AG09309 (cell line): Measurements from ENCODE around the gene PASK.

Source experiments
- DNase-seq: peaks from one replicate; pipeline ENCODE4 v3.0.0-alpha.2; 2010; ENCODE audit warnings: low read depth
- H3K4me3 ChIP-seq: 2 replicates; pipeline ENCODE4 v1.5.1; 2011; ENCODE audit warnings: mild to moderate bottlenecking, low read depth, low read length, moderate library complexity; ENCODE audit not compliant: control insufficient read depth
- TF ChIP-seq, protein P1 (sequence below): IDR thresholded peaks from 2 replicates; pipeline ENCODE4 v1.5.1; 2011; ENCODE audit warnings: mild to moderate bottlenecking, low read depth, low read length, inconsistent platforms; ENCODE audit not compliant: insufficient read depth, control insufficient read depth; ENCODE audit errors: missing control alignments

The PASK gene

DNA sequence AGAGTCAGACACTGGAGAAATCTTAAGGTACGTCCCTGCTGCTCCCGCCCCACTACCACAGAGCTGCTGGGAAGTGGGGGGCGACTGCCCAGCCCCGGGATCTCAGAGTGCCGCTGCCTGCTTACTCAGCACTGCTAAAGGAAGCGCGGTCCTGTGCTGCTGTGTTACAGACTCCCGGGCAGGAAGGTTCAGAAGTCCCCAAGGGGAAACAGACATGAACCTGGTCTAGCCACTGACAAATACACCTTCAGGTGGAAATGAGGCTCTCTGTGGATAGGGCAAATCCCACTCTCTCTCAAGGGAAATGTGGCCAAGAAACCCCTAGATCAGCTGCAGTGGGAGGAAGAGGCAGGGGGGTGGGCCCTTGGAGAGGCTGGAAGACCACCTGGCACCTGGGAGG lies 60.9 kb downstream of the PASK start:
- H3K4me3 ChIP-seq: no peak overlapping the region
- TF ChIP-seq, protein P1, sequence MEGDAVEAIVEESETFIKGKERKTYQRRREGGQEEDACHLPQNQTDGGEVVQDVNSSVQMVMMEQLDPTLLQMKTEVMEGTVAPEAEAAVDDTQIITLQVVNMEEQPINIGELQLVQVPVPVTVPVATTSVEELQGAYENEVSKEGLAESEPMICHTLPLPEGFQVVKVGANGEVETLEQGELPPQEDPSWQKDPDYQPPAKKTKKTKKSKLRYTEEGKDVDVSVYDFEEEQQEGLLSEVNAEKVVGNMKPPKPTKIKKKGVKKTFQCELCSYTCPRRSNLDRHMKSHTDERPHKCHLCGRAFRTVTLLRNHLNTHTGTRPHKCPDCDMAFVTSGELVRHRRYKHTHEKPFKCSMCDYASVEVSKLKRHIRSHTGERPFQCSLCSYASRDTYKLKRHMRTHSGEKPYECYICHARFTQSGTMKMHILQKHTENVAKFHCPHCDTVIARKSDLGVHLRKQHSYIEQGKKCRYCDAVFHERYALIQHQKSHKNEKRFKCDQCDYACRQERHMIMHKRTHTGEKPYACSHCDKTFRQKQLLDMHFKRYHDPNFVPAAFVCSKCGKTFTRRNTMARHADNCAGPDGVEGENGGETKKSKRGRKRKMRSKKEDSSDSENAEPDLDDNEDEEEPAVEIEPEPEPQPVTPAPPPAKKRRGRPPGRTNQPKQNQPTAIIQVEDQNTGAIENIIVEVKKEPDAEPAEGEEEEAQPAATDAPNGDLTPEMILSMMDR: no peak
- DNase-seq: no peak

DNA sequence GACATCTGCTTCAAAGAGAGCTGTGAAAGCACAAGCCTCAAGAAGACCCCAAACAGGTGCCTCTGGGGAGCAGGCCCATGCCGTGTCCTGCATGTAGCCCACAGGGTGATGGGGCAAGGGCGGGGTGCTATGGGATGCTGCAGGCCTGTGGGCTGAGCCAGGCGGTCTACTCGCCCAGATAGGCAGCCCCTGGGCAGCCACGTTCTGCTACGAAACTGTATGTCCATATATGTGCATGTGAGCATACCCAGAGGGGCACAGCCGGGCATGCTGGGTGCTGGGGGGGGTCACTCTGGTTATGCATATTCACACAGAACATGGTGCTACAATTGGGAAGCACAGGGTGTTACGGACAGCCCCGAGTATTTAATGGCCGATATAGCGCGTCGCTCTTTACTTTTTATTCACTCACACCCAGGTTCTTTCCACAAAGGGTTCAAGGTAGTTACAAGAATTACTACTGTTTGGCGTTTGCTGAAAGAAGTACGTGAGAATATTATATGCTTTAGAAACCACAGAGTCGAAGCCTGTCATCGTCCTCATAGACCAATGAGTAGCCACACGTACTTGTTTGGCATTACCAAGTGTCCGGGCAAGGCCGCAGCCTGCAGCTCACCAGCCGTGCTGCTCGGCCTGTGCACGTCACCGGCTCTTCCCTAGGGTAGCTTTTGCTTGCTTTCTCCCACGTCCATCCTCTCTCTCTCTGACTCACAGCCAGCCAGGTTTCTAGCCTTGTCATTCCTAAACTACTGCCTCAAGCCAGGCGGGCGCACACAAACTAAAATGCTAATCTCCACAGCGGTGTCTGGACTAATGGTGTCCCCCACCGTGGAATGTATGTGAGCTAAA lies 61.6 kb downstream of the PASK start:
- DNase-seq: no peak

DNA sequence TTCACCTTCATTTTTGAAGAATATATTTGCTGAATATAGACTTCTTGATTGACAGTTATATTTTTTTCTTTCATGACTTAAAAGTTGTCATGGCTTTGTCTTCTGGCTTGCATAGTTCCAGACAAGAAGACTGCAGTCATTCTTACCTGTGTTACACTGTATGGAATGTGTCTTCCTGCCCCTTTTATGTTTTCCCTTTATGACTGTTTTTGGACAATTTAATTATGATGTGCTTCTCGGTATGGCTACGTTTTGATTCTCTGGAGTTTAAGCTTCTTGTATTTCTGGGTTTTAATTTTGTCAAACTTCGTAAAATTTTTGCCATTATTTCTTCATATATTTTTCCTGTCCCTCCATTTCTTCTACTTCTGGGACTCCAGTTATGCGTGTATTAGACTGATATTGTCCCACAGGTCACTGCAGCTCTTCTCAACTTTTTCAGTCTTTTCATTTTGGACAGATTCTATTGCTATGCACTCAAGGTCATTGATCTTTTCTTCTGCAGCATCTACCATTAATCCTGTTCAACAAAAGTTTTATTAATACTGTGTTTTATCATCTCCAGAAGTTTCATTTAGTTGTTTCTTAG lies 64.3 kb downstream of the PASK start:
- no peak overlapping the region for H3K4me3 ChIP-seq
- TF ChIP-seq, protein P1: no peak
- no peak for DNase-seq

More for the DNA sequence above, 61.6 kb downstream of the PASK start:
- no peak overlapping the region for H3K4me3 ChIP-seq
- TF ChIP-seq, protein P1: no peak

DNA sequence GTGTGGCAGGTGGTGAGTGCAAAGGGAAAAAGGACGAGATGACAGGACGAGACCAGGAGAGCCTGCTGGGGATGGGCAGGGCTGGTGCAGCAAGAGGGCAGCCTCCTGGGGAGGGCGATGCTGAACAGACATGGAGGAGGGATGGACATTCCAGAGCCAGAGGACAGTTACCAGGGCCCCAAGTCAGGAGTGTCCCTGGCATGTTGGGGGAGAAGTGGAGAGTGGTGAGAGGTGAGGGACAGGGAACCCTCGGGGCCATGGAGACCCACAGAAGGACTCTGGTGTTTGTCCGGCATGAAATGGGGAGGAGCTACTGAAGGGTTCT lies 66.2 kb downstream of the PASK start:
- H3K4me3 ChIP-seq: no peak overlapping the region
- TF ChIP-seq, protein P1: no peak
- no peak for DNase-seq

DNA sequence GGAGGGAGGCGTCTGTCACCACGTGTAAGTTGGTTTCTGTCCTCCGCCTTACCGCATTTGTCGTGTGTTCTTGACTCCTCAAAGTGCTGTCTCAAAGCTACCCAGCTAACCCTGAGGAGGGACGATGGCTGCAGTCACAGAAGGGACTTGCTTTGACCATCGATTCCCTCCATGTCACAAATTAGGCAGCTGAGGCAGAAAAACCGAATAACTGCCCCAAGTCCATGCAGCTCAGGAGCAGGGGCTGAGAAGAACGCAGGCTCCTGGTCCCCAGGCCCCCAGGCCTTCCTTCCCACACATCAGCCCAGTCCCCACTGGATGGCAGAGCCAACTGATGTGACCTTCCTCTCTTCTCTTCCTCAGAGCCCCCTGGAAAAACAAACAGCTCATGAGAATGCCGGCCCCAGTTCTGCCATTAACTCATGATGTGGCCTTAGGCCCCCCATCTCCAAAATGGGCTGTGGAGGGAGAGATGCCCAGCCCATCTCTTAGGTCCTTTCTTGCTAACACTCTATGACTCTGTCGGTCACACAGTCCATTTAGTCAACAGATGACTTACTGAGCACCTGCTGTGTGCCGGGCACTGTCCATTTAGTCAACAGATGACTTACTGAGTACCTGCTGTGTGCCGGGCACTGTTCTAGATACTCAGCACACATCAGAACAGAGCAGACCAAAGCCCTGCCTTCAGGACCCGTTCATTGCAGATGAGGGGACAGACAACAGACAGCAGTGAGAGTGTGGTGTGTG lies 66.8 kb downstream of the PASK start:
- H3K4me3 ChIP-seq: no peak overlapping the region
- DNase-seq: no peak
- TF ChIP-seq, protein P1: no peak

DNA sequence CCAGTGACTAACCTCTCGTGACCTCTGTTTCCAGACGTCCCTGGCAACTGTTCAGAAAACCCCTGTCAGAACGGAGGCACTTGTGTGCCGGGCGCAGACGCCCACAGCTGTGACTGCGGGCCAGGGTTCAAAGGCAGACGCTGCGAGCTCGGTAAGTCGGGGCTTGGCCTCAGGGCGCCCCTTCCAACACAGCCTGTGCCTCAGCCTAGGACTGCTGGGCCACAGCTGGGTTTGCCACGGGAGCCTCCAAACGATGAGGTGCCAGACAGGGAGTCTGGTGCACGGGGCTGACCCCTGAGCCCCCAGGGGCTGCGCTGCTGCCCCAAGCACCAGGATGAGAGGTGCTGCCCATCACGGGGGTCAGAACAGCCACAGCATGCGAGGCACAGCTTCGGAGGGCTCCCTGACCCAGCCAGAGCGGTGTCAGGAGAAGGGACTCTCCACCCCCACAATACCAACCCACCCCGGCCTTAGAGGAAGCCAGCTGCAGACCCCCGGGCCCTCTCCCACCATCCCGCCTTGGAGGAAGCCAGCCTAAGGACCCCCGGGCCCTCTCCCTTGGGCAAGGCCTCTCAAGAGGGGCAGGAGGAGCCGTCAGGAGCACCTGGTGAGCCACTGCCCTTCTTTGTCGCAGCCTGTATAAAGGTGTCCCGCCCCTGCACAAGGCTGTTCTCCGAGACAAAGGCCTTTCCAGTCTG lies 67.5 kb downstream of the PASK start:
- DNase-seq: no peak

More for the DNA sequence above, 67.5 kb downstream of the PASK start:
- TF ChIP-seq, protein P1: no peak
- H3K4me3 ChIP-seq: no peak overlapping the region
